B cell (primary cell): ENCODE data around the gene CCDC80. TPM values are rescaled to one million over a fixed set of nuclear protein-coding genes. Genes with fewer than 3 reads are reported as not detected.

Experiments used
- ATAC-seq: fragments of 200-7000 bp; cut with Tn5 transposase; one replicate; pipeline ENCODE4 v1.10.0; 2021; ENCODE audit warnings: low read depth, mild to moderate bottlenecking, moderate number of reproducible peaks, moderate library complexity
- CTCF ChIA-PET: fragments of 350-600 bp; sonication (Branson Sonifier 250); formaldehyde crosslinking; loops from one replicate; lab custom pipeline; 2021; ENCODE audit warnings: antibody characterized with exemption, inconsistent platforms; lab: Charles Lee
- POLR2A ChIA-PET: fragments of 350-600 bp; sonication (Branson Sonifier 250); formaldehyde crosslinking; loops from one replicate; lab custom pipeline; 2021; ENCODE audit warnings: antibody characterized with exemption; lab: Charles Lee
- DNase-seq: peaks from one replicate; pipeline ENCODE4 v3.0.0; 2013
- H2AFZ ChIP-seq: 2 replicates; pipeline ENCODE4 v1.6.1; 2012; ENCODE audit warnings: mild to moderate bottlenecking, low read depth, low read length; ENCODE audit not compliant: insufficient read depth, poor library complexity, severe bottlenecking
- H3K27ac ChIP-seq, 2 donors: 1 replicate in 1 of 2; 2 replicates in 1 of 2; pipeline ENCODE4 v1.5.1; 2012 to 2013; ENCODE audit warnings: low read length in 2 of 2, mild to moderate bottlenecking in 2 of 2, moderate library complexity in 1 of 2
- H3K27me3 ChIP-seq, 4 experiments: fragments of 200-600 bp in 1 of 4; sonication (generic) in 1 of 4; replicated peaks in 1 of 4; 1 replicate in 2 of 4; 2 replicates in 2 of 4; pipeline versions ENCODE4 v1.6.1 to v1.7.0; 2013 to 2016; ENCODE audit warnings: low read length in 3 of 4, mild to moderate bottlenecking in 2 of 4, mixed read lengths in 1 of 4, moderate library complexity in 1 of 4; ENCODE audit not compliant: insufficient read depth in 4 of 4, control insufficient read depth in 3 of 4; ENCODE audit errors: control extremely low read depth in 1 of 4
- H3K36me3 ChIP-seq, 2 experiments: replicated peaks in 1 of 2; 1 replicate in 1 of 2; 2 replicates in 1 of 2; pipeline versions ENCODE4 v1.6.1 to v1.7.1; 2013; ENCODE audit warnings: low read length in 1 of 2; ENCODE audit not compliant: insufficient read depth in 2 of 2, control insufficient read depth in 1 of 2; ENCODE audit errors: control extremely low read depth in 1 of 2, extremely low read depth in 1 of 2
- H3K4me1 ChIP-seq, 2 donors: fragments of 200-600 bp in 1 of 2; sonication (generic) in 1 of 2; 1 replicate in 1 of 2; 2 replicates in 1 of 2; pipeline versions ENCODE4 v1.5.1 to v1.6.1; 2013 to 2017; ENCODE audit warnings: low read length in 2 of 2; ENCODE audit not compliant: control insufficient read depth in 2 of 2, insufficient read depth in 2 of 2
- H3K4me2 ChIP-seq: replicated peaks from 2 replicates; pipeline ENCODE3; 2012; ENCODE audit warnings: mild to moderate bottlenecking, low read depth, low read length; ENCODE audit not compliant: poor library complexity, severe bottlenecking
- H3K4me3 ChIP-seq, 5 experiments: fragments of 200-600 bp in 1 of 5; sonication (generic) in 1 of 5; 1 replicate in 3 of 5; 2 replicates in 2 of 5; pipeline versions ENCODE4 v1.5.1 to v1.7.0; 2011 to 2016; ENCODE audit warnings: low read length in 4 of 5, mild to moderate bottlenecking in 4 of 5, low read depth in 2 of 5, control low read depth in 1 of 5, moderate library complexity in 1 of 5; ENCODE audit not compliant: insufficient read depth in 1 of 5; ENCODE audit errors: control extremely low read depth in 1 of 5, extremely low read depth in 1 of 5
- H3K79me2 ChIP-seq: fragments of 200-600 bp; sonication (generic); one replicate; pipeline ENCODE4 v1.6.0; 2016; ENCODE audit warnings: low read length; ENCODE audit not compliant: control insufficient read depth, insufficient read depth
- H3K9ac ChIP-seq: fragments of 200-600 bp; sonication (generic); 2 replicates; pipeline ENCODE4 v1.6.1; 2017; ENCODE audit warnings: mild to moderate bottlenecking, low read length, moderate library complexity
- H3K9me3 ChIP-seq, 3 donors: one replicate each; pipeline versions ENCODE4 v1.6.1 to v1.7.1; 2013; ENCODE audit warnings: low read length in 2 of 3; ENCODE audit not compliant: control insufficient read depth in 2 of 3, insufficient read depth in 1 of 3; ENCODE audit errors: control extremely low read depth in 1 of 3
- H4K20me1 ChIP-seq: 2 replicates; pipeline ENCODE4 v1.6.0; 2012; ENCODE audit warnings: mild to moderate bottlenecking, low read length; ENCODE audit not compliant: insufficient read depth, control insufficient read depth, poor library complexity, severe bottlenecking
- H3K27ac Mint-ChIP-seq: one replicate; pipeline ENCODE4 v1.8.0; 2021; ENCODE audit warnings: mixed read lengths
- H3K27me3 Mint-ChIP-seq: one replicate; pipeline ENCODE4 v1.8.0; 2021; ENCODE audit warnings: mixed read lengths
- H3K4me1 Mint-ChIP-seq: one replicate; pipeline ENCODE4 v1.8.0; 2021; ENCODE audit warnings: mixed read lengths
- H3K4me3 Mint-ChIP-seq: one replicate; pipeline ENCODE4 v1.8.0; 2021; ENCODE audit warnings: mixed read lengths
- H3K9me3 Mint-ChIP-seq: one replicate; pipeline ENCODE4 v1.8.0; 2022; ENCODE audit warnings: mixed read lengths; ENCODE audit not compliant: insufficient read depth
- CTCF ChIP-seq: fragments of 200-600 bp; IDR thresholded peaks from one replicate; pipeline ENCODE4 v1.8.0; 2022; ENCODE audit warnings: antibody characterized with exemption, mild to moderate bottlenecking
- EZH2 ChIP-seq: IDR thresholded peaks from 2 replicates; pipeline ENCODE4 v1.6.1; 2012; ENCODE audit warnings: borderline replicate concordance, low read depth, mild to moderate bottlenecking, moderate library complexity, low read length; ENCODE audit not compliant: insufficient read depth, poor library complexity, severe bottlenecking
- WGBS: methylation state at CpG from one replicate; pipeline ENCODE4 v1.1.5; 2013; ENCODE audit warnings: missing lambda C conversion rate; ENCODE audit not compliant: insufficient coverage; 5-methylcytosine and 5-hydroxymethylcytosine counted together
- intact Hi-C: fragments of 100-400 bp; cut with micrococcal nuclease; formaldehyde crosslinking; loops from one replicate; pipeline ENCODE4 v1.10.0; 2022
- polyA plus RNA-seq: library from polyadenylated mRNA; depleted of rRNA; stranded (reverse); fragments of >200 nt; gene quantifications from 2 replicates; pipeline ENCODE4 v1.2.3, GENCODE V29; 2012
- total RNA-seq, 2 donors: library from RNA; stranded (reverse); fragments of 120-200 nt in 1 of 2; gene quantifications; 1 replicate in 1 of 2; 2 replicates in 1 of 2; pipeline versions ENCODE4 v1.2.3 to v1.2.4, GENCODE V29; 2013 to 2022

Gene CCDC80
- total and polyA plus RNA-seq, 2 donors (not counting 1 experiment from before 2014, with no cell fraction given), result under 0.01 TPM; not detected in 1

- Histone ChIP-seq H2AFZ (peak overlapping the region; percentile 41), H3K27me3 (peaks cover 0 to 12% (median 2%) of the 10 kb centered on the region in 4 experiments), H3K27ac (no peak overlapping the region), H3K4me3 (peak overlapping the region in 1 of 5 experiments; percentile 1), H3K36me3 (no peaks in the 10 kb centered on the region), H3K79me2 (no peaks in the 10 kb centered on the region), H3K4me1 (peaks cover 0 to 9% of the 10 kb centered on the region in 2 donors), H3K4me2 (peak overlapping the region; percentile 66), H4K20me1 (no peaks in the 10 kb centered on the region), H3K9me3 (no peaks in the 10 kb centered on the region), H3K9ac (peak overlapping the region; percentile 17)
- WGBS, result 2% methylated on average over 6 of the region's 10 CpGs
- TF ChIP-seq EZH2 (no peak), CTCF (peak; percentile 80)
- no peak overlapping the region for H3K27ac Mint-ChIP-seq
- CTCF ChIA-PET, result interaction anchor here (0.6 to 6.7 kb wide), 41 partner anchors 9 to 983 kb away, joined by 3 to 96 read pairs (median 5); partner anchors contain the start of genes CD200R1, GTPBP8 and SLC9C1
- intact Hi-C loops, result loop anchor here (1.0 to 2.0 kb wide), 6 partner anchors 34 to 645 kb away; no protein-coding TSS in a partner anchor
- DNase-seq, result peak; percentile 84
- POLR2A ChIA-PET, result interaction anchor here (1.1 kb wide), 1 partner anchor 348 kb away, joined by 3 read pairs; the partner anchor contains the start of gene GTPBP8
- H3K4me1 Mint-ChIP-seq, result peaks cover 8% of the 10 kb centered on the region
- H3K4me3 Mint-ChIP-seq, result peak overlapping the region; percentile 66
- ATAC-seq, result peak; percentile 97
- no peaks in the 10 kb centered on the region for H3K9me3 Mint-ChIP-seq
- peaks cover 4% of the 10 kb centered on the region for H3K27me3 Mint-ChIP-seq
Measured at GRCh38 chr3:112642912-112643506, 2.1 kb upstream of the CCDC80 start.

- intact Hi-C loops, result no loop called here
- no peak overlapping the region for H3K4me2 ChIP-seq
Measured at GRCh38 chr3:112640276-112640929, 540 bp downstream of the CCDC80 start.

More at GRCh38 chr3:112640276-112640929, 540 bp downstream of the CCDC80 start:
- Mint-ChIP-seq H3K9me3 (no peaks in the 10 kb centered on the region), H3K4me3 (no peak overlapping the region), H3K27ac (no peak overlapping the region), H3K4me1 (peaks cover 8% of the 10 kb centered on the region), H3K27me3 (peaks cover 4% of the 10 kb centered on the region)
- no peak overlapping the region for H3K9ac ChIP-seq
- peaks cover 0 to 9% of the 10 kb centered on the region in 2 donors for H3K4me1 ChIP-seq
- H3K9me3 ChIP-seq, result no peaks in the 10 kb centered on the region
- peaks cover 0 to 12% (median 2%) of the 10 kb centered on the region in 4 experiments for H3K27me3 ChIP-seq
- POLR2A ChIA-PET, result no interaction called here
- DNase-seq (no peak), ATAC-seq (no peak)
- H4K20me1 ChIP-seq, result no peaks in the 10 kb centered on the region
- no peak overlapping the region for H3K27ac ChIP-seq
- H3K36me3 ChIP-seq, result no peaks in the 10 kb centered on the region
- WGBS, result 56% methylated on average over 6 of the region's 10 CpGs
- H3K4me3 ChIP-seq, result no peak overlapping the region
- H2AFZ ChIP-seq, result no peak overlapping the region
- TF ChIP-seq CTCF (no peak), EZH2 (no peak)
- no peaks in the 10 kb centered on the region for H3K79me2 ChIP-seq
- CTCF ChIA-PET, result interaction anchor here (6.7 kb wide), 1 partner anchor 340 kb away, joined by 96 read pairs; no protein-coding TSS in a partner anchor
